GM12892 (cell line): ENCODE results near the gene ADCK2.
A peak's percentile ranks its signal among the peaks of the same experiment; 100 is the strongest.
"Not testable (repeated sequence)": the region's sequence is repeated elsewhere in the genome, so short reads cannot be mapped to it uniquely, and the experiment has no call there.

Experiments used
- DNase-seq: peaks from one replicate; pipeline ENCODE4 v3.0.0; 2011; ENCODE audit not compliant: insufficient read length
- FAIRE-seq: peaks from 2 replicates; lab custom pipeline; 2011; peaks lifted over from hg19 to GRCh38; lab: Jason Lieb, UNC
- POLR2A ChIP-seq: IDR thresholded peaks from 2 replicates; pipeline ENCODE4 v1.6.1; 2011; ENCODE audit warnings: low read depth, low read length, control low read depth
- POLR2AphosphoS5 ChIP-seq: IDR thresholded peaks from 2 replicates; pipeline ENCODE4 v1.6.1; 2011; ENCODE audit warnings: low read depth, low read length, control low read depth
- TAF1 ChIP-seq: IDR thresholded peaks from 2 replicates; pipeline ENCODE4 v1.6.1; 2011; ENCODE audit warnings: low read depth, mild to moderate bottlenecking, control low read depth, low read length, borderline replicate concordance

ADCK2 gene

DNA sequence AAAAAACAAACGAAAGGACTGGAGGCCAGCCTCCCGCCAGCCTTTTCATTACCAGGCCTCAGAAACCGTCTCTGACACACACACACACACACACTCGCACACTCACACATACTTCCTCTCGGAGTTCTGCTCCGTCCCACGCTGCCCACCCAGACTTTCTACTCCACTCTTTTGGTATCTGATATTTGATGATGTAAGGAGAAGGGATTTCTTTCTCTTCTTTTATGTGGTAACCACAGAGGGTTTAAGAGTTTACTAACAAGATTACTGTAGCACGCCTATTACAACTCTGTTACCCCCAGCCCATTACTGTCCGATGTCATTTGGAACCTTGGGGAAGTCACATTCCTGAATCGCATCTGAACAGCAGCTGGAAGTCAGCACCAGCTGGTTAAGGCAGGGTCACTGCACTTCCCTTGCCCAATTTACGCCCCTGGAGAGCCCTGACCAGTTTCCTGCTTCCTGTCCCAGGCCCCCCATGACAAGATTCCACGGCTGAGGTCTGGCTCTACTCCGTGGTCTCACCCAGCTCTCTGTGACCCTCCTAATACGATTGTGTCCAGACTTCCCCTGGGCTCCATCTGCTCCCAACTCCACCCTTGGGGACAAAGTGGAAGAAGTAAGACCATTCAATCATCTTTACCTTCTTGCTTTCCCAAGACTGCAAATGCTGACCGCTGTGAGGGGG lies 33.2 kb upstream of the ADCK2 start:
- FAIRE-seq (no peak), DNase-seq (no peak)
- TF ChIP-seq TAF1 = no peak
- TF ChIP-seq POLR2AphosphoS5 = no peak
- no peak for TF ChIP-seq POLR2A

DNA sequence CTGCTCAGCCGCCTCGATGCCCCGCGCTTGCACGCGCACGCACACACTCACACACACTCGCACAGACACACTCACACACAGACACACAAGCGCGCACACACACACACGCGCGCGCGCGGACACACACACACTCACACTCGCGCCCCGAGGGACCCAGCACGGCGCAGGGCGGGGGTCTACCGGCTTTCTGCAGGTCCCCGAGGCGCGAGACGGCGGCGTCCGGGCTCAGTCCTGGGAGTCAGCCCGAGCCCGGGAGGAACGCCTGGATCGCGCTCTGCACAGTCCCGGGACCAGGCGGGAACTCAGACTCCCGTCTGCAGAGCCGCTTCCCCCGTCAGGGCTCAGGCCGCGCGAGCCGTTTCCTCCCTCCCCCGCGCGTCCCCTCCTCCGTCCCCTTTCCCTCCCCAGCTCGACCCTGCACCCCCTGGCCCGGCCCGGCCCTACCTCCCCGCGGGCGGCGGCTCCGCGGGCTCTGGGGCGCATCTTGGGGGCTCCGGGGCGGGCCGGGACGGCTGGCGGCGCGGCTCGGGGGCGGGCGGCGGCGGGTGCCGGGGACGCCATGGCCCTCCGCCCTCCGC lies 32.6 kb upstream of the ADCK2 start:
- peak; percentile 34 for DNase-seq

DNA sequence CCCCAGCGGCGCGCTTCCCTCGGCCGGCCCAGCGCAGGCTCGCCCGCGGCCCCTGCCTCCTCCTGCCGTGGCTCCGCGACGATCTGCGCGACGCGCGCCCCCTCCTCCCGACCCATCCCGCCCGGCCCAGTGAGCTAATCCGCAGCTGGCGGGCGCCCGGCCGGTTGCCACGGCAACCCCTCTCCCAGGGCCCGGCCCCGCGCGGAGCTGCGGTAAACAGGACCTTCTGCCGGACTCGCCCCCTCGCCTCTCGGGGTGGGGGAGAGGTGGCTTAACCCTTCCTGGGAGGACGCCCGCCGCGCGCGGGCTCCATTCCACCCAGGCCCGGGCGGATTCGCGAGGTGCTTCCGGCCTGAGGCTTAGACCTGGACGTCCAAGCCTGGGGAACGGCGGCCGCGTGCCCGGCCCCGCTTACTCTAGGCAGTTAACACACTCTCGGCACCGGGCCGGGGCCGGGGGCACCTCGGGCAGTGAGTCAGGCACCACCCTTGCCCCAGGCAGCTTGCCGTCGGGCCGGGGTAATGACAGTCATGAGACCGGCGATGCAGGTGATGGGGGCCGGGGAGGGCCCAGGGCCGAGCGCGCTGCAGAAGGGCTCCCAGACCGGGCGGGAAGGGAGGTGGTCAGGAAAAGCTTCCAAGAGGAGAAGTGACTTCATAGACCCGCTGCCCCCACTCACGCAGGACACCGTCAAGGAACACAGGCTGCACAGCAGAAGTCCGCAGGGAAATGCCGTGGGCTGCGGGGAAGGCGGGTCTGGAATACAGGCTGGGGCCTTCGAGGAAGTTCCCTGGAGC lies 31.8 kb upstream of the ADCK2 start, which contains the start of gene DENND2A:
DENND2A (minus strand) TSS at position 87 of the 797 bp plus-strand sequence. CDS start 38,416 bp downstream, outside the sequence.
- TF ChIP-seq TAF1 = no peak
- TF ChIP-seq POLR2AphosphoS5 = no peak
- TF ChIP-seq POLR2A = no peak
- FAIRE-seq (no peak), DNase-seq (peak; percentile 31)

More for the DNA sequence above, 32.6 kb upstream of the ADCK2 start:
- TF ChIP-seq POLR2A = no peak
- no peak for TF ChIP-seq TAF1
- no peak for TF ChIP-seq POLR2AphosphoS5
- no peak for FAIRE-seq

DNA sequence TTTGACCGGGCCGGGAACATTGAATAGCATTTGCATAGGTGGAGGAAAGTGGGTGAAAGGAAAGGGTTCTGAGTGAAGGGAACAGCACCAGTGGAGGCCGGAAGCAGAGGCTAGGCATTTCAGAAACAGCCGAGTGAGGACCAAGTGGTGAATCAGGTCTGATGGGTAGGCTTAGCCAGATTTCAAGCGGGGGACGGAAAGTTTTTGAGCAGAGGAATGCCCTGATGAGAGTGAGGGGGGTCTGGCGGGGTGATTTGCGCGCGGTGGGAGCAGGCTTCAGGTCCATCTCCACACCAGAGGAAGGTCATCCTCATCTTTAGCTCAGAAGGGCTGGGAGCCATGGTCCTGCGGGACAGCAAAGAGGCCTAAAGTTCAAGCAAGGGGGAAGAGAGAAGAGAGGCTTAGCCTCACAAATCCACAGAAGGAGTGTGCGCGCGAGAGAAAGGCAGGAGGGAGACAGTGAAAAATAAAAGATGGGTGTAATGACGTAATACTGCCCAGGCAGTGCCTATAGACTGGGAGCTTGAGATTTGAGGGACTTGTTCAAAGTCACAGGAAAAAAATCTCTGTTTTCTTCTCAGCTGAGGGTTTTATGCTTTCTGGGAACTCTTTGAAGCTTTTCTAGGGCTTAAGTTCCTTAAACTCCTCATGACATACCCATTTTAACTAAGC lies 31.1 kb upstream of the ADCK2 start:
- FAIRE-seq (no peak), DNase-seq (no peak)
- TF ChIP-seq POLR2A (no peak), POLR2AphosphoS5 (no peak)

DNA sequence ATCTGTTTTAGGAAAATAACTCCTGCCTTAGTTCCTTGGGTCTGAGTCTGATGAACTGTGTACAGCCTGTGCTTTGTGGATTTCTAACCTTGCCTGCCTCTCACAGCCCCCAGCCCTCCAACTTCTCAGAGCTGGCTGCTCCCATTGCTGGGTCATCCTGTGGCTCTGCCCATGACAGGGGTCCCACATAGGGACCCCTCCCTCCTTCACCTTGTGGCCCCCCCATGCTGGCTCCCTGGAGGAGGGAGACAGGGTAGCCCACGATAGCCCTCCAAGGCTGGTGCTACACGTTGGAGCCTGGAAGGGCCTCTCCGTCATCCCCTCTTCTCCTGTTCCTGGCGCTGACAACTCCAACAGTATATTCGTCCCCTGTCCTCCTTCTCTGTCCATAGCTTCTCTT lies 29.3 kb upstream of the ADCK2 start:
- FAIRE-seq (no peak), DNase-seq (no peak)
- TF ChIP-seq POLR2AphosphoS5 (no peak), POLR2A (no peak), TAF1 (no peak)

DNA sequence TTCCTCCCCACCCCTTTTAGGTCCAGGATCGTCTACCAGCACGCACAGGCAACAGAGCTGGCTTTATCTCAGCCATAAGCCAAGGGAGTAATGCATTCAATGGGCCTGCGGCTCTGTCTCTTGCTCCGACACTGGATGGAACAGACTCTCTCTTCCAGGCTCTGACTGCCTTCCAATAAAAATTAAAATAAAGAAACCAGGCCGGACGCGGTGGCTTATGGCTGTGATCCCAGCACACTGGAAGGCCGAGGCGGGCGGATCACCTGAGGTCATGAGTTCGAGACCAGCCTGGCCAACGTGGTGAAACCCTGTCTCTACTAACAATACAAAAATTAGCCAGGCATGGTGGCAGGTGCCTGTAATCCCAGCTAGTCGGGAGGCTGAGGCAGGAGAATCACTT lies 28.0 kb upstream of the ADCK2 start:
- DNase-seq, FAIRE-seq: not testable (repeated sequence)

DNA sequence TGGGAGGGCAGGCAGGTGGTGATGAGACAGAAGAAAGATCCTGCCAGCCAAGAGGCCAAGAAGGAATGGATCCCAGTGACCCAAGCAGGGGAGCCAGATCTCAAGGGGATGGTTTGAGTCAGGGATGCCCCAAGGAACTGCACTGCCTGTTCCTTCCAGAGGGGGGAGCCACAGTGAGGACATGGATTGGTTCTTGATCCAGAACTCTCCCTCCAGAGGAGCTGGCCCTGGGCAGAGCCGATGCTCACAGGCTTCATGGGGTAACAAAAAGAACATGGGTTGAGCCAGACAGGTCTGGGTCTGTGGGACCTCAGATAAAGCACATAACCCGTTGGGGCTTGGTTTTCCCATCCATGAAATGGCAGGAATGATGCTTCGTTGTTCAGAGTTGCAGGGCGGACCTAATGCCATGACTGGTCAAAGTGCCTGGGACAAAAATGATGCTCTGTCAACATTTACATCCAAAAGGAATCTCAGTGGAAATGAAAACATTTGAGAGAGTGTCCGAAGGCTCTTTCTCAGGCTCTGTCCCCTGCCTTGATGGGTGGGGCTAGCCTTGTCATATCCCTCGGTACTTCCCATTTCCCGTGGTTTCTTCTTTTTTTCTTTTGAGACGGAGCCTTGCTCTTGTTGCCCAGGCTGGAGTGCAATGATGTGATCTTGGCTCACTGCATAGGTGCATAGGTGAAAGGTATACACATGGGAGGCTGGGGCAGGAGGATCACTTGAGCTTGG lies 27.4 kb upstream of the ADCK2 start:
- DNase-seq = no peak
- no peak for FAIRE-seq
- TF ChIP-seq POLR2AphosphoS5 (no peak), POLR2A (no peak), TAF1 (no peak)

DNA sequence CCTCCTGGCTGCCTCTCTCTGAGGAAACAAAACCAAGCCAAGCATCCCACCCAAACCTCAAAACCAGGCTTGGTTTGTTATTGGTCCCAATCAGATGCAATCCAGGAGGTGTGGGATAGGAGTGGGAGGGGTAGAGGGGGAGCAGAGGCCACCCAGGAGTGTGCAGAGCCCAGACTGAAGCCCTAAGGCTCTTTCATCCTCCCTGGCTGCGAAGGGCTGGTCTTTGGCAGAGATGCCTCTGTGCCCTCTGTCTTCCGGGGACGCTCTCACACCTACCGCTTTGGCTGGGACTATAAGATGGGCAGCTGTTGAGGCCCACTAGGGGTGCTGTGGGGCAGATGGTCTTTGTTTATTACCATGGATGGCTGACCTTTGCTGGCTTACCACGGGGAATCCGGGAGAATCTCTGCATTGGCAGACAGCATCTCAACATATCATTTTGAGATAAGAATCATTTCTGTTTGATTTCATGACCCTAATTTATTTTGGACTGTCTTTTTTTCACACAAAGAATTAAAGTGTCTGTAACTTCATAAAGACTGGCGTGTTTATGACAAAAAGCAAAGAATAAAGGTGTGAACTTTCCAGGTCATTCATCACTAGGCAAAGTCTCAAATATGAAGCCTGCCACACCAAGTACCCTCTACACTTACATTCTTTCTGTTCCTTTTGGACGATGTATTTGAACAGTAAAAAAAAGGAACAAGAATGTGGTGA lies 25.7 kb upstream of the ADCK2 start:
- DNase-seq = peak; percentile 47
- TF ChIP-seq POLR2A (no peak), TAF1 (no peak)
- FAIRE-seq = no peak

DNA sequence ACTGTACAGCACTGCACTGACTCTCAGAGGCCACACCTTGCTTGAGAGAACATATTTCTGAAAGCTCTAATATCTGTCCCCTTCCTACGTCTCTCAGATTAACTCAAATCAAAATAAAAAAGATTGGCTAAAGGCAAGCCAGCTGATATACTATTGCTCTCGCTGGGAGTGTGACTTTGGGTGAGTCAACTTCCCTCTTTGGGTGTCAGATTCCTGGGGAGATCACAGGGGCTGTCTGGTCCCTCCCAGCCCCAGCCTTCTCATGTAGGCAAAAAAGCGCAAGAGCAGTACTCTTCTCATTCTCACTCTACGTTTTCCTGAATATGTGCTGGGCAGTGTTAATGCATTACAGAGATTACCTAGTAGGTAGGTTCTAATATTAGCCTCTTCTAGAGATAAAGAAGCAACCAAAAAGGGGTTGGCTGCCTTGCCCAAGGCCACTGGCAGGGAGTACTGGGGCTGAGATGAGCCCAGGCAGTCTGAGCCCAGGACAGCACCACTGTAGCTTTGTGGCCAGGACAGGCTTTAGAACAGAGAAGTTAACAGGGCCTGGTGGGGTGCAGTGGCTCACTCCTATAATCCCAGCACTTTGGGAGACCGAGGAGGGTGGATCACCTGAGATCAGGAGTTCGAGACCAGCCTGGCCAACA lies 23.1 kb upstream of the ADCK2 start:
- TF ChIP-seq POLR2AphosphoS5 (no peak), POLR2A (no peak), TAF1 (no peak)
- DNase-seq (no peak), FAIRE-seq (no peak)

DNA sequence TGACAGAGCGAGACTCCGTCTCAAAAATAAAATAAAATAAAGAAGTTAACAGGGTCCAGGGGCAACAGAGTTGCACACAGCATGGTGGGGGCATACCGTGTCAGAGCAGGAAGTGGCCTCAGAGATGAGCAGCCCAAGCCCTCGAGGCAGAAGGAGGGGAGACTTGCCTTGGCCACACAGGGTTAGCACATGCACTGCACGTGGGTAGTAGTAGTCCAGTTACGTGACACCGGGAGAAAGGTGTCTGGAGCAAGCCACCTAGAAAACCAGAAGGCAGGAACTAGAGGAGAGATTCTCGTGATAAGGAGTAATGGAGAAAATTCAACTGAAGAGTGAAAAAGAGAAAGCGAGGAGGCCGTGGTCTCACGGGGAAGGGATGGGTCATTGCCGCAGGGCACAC lies 22.4 kb upstream of the ADCK2 start:
- no peak for TF ChIP-seq TAF1
- no peak for TF ChIP-seq POLR2A
- no peak for TF ChIP-seq POLR2AphosphoS5
- DNase-seq = no peak
- FAIRE-seq = no peak
